ENCODE measurements around the gene KCNK10. TPM values are rescaled to one million over a fixed set of nuclear protein-coding genes. Genes with fewer than 3 reads are reported as not detected.

Gene KCNK10
- polyA plus RNA-seq, 2 of the 4 experiments (the other 2 are of a cell fraction): not detected

GRCh38 chr14:88252498-88252897 lies 70.6 kb downstream of the KCNK10 start:
- ATAC-seq: no peak
- no peaks in the 10 kb centered on the region for H3K9me3 ChIP-seq
- TF ChIP-seq MYC (IDR thresholded peaks at IDR 0.05; ENCODE audit: borderline replicate concordance, low read length) (no peak), RFX5 (IDR thresholded peaks at IDR 0.05) (no peak), PBX3 (IDR thresholded peaks at IDR 0.05) (no peak), GATA3 (IDR thresholded peaks at IDR 0.05; ENCODE audit: borderline replicate concordance) (no peak), EP300 (IDR thresholded peaks at IDR 0.05) (no peak), MAZ (IDR thresholded peaks at IDR 0.05; ENCODE audit: borderline replicate concordance, low read depth, low read length) (no peak), KDM5A (IDR thresholded peaks at IDR 0.05) (no peak)
- no peak overlapping the region for H3K27ac ChIP-seq
- POLR2A ChIA-PET: no interaction called here
- DNase-seq (ENCODE audit: low read depth in 1 of 2, low spot score in 1 of 2): no peak
- 35% methylated on average over 3 of the region's 3 CpGs for WGBS (ENCODE audit: missing lambda C conversion rate)
- no peaks in the 10 kb centered on the region for H3K4me1 ChIP-seq
- H3K4me2 ChIP-seq: no peak overlapping the region
- CTCF ChIA-PET: no interaction called here
- H3K4me3 ChIP-seq: no peak overlapping the region
- FAIRE-seq: no peak

DNA sequence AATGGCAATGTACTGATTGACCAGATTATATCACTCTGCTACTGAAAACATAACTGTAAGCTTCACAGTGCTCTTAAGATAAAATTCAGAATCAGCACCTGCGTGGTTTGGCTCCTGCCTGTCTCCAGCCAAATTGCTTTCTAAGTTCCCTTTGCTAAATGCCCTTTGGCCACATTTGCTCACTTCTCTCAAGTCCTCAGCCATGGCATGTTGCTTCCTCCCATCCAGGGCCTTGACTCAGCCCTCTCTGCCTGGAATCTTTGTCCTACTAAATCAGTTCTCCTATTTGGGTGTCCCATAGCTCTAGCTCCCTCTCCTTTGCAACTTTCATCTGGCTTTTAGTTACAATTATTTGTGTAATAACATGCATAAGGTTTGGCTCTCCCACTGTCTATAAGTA lies 71.4 kb downstream of the KCNK10 start:
- H3K4me3 ChIP-seq: no peak overlapping the region
- CTCF ChIA-PET: no interaction called here
- H3K4me2 ChIP-seq: no peak overlapping the region
- no peak for ATAC-seq
- WGBS (ENCODE audit: missing lambda C conversion rate): 7% methylated on average over 1 of the region's 1 CpG
- no peak overlapping the region for H3K27ac ChIP-seq
- POLR2A ChIA-PET: no interaction called here
- TF ChIP-seq RFX5 (IDR thresholded peaks at IDR 0.05) (no peak), RAD21 (conservative IDR thresholded peaks at IDR 0.05 in 1 of 2, IDR thresholded peaks at IDR 0.05 in 1 of 2) (no peak), FOXS1 (CRISPR knock-in tag; IDR thresholded peaks at IDR 0.05) (no peak)
- DNase-seq (ENCODE audit: low read depth in 1 of 2, low spot score in 1 of 2): no peak
- no peak for FAIRE-seq
- no peaks in the 10 kb centered on the region for H3K9me3 ChIP-seq
- no peaks in the 10 kb centered on the region for H3K4me1 ChIP-seq

GRCh38 chr14:88249266-88249665 lies 73.8 kb downstream of the KCNK10 start:
- 43% methylated on average over 4 of the region's 4 CpGs for WGBS (ENCODE audit: missing lambda C conversion rate)
- no peak for FAIRE-seq
- DNase-seq (ENCODE audit: low read depth in 1 of 2, low spot score in 1 of 2): no peak
- H3K9me3 ChIP-seq: no peaks in the 10 kb centered on the region
- H3K4me3 ChIP-seq: no peak overlapping the region
- no peak for ATAC-seq
- ChIA-PET POLR2A (no interaction called here), CTCF (interaction anchor here (1.2 to 2.8 kb wide), 3 partner anchors 11 to 81 kb away, joined by 3 to 8 read pairs (median 3); no protein-coding TSS in a partner anchor)
- no peak overlapping the region for H3K4me2 ChIP-seq
- no peak overlapping the region for H3K27ac ChIP-seq
- TF ChIP-seq BHLHE40 (IDR thresholded peaks at IDR 0.05; ENCODE audit: low read depth, low read length) (no peak), ZNF302 (CRISPR knock-in tag; IDR thresholded peaks at IDR 0.05) (no peak), FOSL2 (IDR thresholded peaks at IDR 0.05) (no peak), FOSL2 (CRISPR knock-in tag; IDR thresholded peaks at IDR 0.05) (no peak), REST (IDR thresholded peaks at IDR 0.05) (no peak), EHF (CRISPR knock-in tag; IDR thresholded peaks at IDR 0.05) (no peak), FOSB (CRISPR knock-in tag; IDR thresholded peaks at IDR 0.05) (no peak)
- H3K4me1 ChIP-seq: no peaks in the 10 kb centered on the region

- DNase-seq (ENCODE audit: low read depth in 1 of 2, low spot score in 1 of 2) (peak in 1 of 2 experiments; percentile 7), FAIRE-seq (no peak), ATAC-seq (peak; percentile 19 to 49; a peak in 2 of 6 replicates)
- Histone ChIP-seq H3K4me2 (no peak overlapping the region), H3K4me3 (no peak overlapping the region), H3K4me1 (no peaks in the 10 kb centered on the region), H3K27ac (no peak overlapping the region), H3K9me3 (no peaks in the 10 kb centered on the region)
- ChIA-PET CTCF (interaction anchor here (1.2 to 2.8 kb wide), 3 partner anchors 12 to 80 kb away, joined by 3 to 8 read pairs (median 3); no protein-coding TSS in a partner anchor), POLR2A (no interaction called here)
- TF ChIP-seq CHD2 (IDR thresholded peaks at IDR 0.05; ENCODE audit: low read length, partially characterized antibody) (no peak), FOSL2 (IDR thresholded peaks at IDR 0.05) (no peak), FOSL2 (CRISPR knock-in tag; IDR thresholded peaks at IDR 0.05) (peak; percentile 36; the same call in 1 of the 2 replicates)
- WGBS (ENCODE audit: missing lambda C conversion rate): 15% methylated on average over 4 of the region's 4 CpGs
Observed at GRCh38 chr14:88248606-88249005, 74.5 kb downstream of the KCNK10 start.
